ENCODE measurements around the gene NR1D1. TPM values are rescaled to one million over a fixed set of nuclear protein-coding genes. Genes with fewer than 3 reads are reported as not detected.

Gene NR1D1
- total RNA-seq, 2 experiments from 2014 or later = 1.7 to 8.7 TPM

DNA sequence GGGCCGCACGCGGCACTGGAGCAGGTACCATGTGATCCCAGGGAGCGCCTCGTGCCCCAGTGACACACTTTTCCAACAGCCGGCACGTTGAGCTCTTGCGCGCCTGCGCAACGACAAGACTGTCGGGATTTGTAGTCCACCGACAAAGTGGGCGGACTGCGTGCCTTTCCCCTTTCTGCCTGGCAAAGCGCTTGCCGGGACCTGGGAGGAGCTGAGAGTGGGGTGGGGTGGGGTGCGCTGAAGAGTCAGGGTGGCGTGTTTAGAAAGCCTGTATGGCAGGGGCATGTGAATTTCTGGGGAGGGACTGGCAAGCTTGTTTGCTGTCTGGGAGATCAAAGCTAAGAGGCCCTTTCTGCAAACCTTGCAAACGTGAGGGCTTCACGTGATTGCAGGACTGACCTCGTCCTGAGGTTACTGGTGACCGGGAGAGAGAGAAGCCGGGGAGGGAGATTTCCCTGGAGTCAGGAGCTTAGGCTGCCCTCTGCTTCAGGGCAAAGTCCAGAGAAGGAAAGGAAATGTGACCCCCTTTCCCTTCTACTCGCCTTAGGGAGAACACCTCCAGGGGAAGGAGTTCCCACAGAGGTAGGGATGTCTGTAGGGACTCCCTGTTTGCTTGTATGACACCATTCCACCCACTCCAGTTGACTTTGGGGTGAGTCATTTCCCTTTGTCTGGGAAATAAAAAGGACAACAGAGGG lies 429 bp upstream of the NR1D1 start:
- H3K9me3 ChIP-seq (ENCODE audit: low read length) = no peaks in the 10 kb centered on the region
- peak overlapping the region; percentile 78 for H3K4me3 ChIP-seq (ENCODE audit: low read depth, low read length, poor library complexity, severe bottlenecking)
- peaks cover 16% of the 10 kb centered on the region; the same call in 1 of the 2 replicates for H3K79me2 ChIP-seq (ENCODE audit: insufficient read depth, low read depth, low read length)
- BruUV-seq (replicated peaks) = no TSS peak
- peaks cover 19% of the 10 kb centered on the region for H3K36me3 ChIP-seq (ENCODE audit: insufficient read depth, low read length)
- no peaks in the 10 kb centered on the region for H3K9me2 ChIP-seq (ENCODE audit: insufficient read depth, low read length)
- POLR2A ChIA-PET = interaction anchor here (0.6 to 4.8 kb wide), 7 partner anchors 9 to 1199 kb away, joined by 3 to 52 read pairs (median 6); partner anchors contain the start of gene MED24
- peaks cover 51% of the 10 kb centered on the region for H3K4me1 ChIP-seq (ENCODE audit: insufficient read depth, low read length, poor library complexity, severe bottlenecking)
- peak overlapping the region; percentile 98 for H3K4me2 ChIP-seq (ENCODE audit: low read length)
- peak; percentile 93 for DNase-seq (ENCODE audit: low spot score)
- intact Hi-C loops (cut with micrococcal nuclease; ENCODE audit: unreplicated experiment) = no loop called here
- no peak for TF ChIP-seq EZH2phosphoT487 (IDR thresholded peaks at IDR 0.05; ENCODE audit: borderline replicate concordance, low read depth, low read length)
- TF ChIP-seq CTCF (conservative IDR thresholded peaks at IDR 0.05; ENCODE audit: low read length) = no peak
- peak overlapping the region; percentile 82 for H2AFZ ChIP-seq (ENCODE audit: low read length)
- peak overlapping the region; percentile 19 for H3K27ac ChIP-seq (ENCODE audit: low read depth, low read length, poor library complexity, severe bottlenecking)
- H4K20me1 ChIP-seq (ENCODE audit: insufficient read depth, low read length) = no peaks in the 10 kb centered on the region
- CTCF ChIA-PET (ENCODE audit: unreplicated experiment) = interaction anchor here (0.6 to 1.8 kb wide), 6 partner anchors 9 to 34 kb away, joined by 3 to 17 read pairs (median 3); no protein-coding TSS in a partner anchor

- intact Hi-C loops (cut with micrococcal nuclease; ENCODE audit: unreplicated experiment) = no loop called here
- peaks cover 29% of the 10 kb centered on the region for H3K36me3 ChIP-seq (ENCODE audit: insufficient read depth, low read length)
- peak overlapping the region; percentile 82 for H2AFZ ChIP-seq (ENCODE audit: low read length)
- peaks cover 53% of the 10 kb centered on the region for H3K4me1 ChIP-seq (ENCODE audit: insufficient read depth, low read length, poor library complexity, severe bottlenecking)
- H3K4me3 ChIP-seq (ENCODE audit: low read depth, low read length, poor library complexity, severe bottlenecking) = peak overlapping the region; percentile 78
- H3K79me2 ChIP-seq (ENCODE audit: insufficient read depth, low read depth, low read length) = peaks cover 16% of the 10 kb centered on the region; the same call in 1 of the 2 replicates
- ChIA-PET POLR2A (interaction anchor here (0.9 to 4.8 kb wide), 7 partner anchors 10 to 1198 kb away, joined by 3 to 52 read pairs (median 5); partner anchors contain the start of gene MED24), CTCF (ENCODE audit: unreplicated experiment) (interaction anchor here (0.6 to 1.8 kb wide), 5 partner anchors 10 to 33 kb away, joined by 3 to 17 read pairs (median 3); no protein-coding TSS in a partner anchor)
- no peak for TF ChIP-seq CTCF (conservative IDR thresholded peaks at IDR 0.05; ENCODE audit: low read length)
- TF ChIP-seq EZH2phosphoT487 (IDR thresholded peaks at IDR 0.05; ENCODE audit: borderline replicate concordance, low read depth, low read length) = no peak
- peak overlapping the region; percentile 98 for H3K4me2 ChIP-seq (ENCODE audit: low read length)
- no peaks in the 10 kb centered on the region for H3K9me2 ChIP-seq (ENCODE audit: insufficient read depth, low read length)
- DNase-seq (ENCODE audit: low spot score) = no peak
- BruUV-seq (replicated peaks) = TSS peak; percentile 93
- H3K9me3 ChIP-seq (ENCODE audit: low read length) = no peaks in the 10 kb centered on the region
- no peaks in the 10 kb centered on the region for H4K20me1 ChIP-seq (ENCODE audit: insufficient read depth, low read length)
- H3K27ac ChIP-seq (ENCODE audit: low read depth, low read length, poor library complexity, severe bottlenecking) = peak overlapping the region; percentile 75
Observed at GRCh38 chr17:40099619-40100418, 570 bp downstream of the NR1D1 start.
